NK-92 (cell line): ENCODE measurements around the gene FAM221A.
"Not testable (repeated sequence)": the region's sequence is repeated elsewhere in the genome, so short reads cannot be mapped to it uniquely, and the experiment has no call there.

ENCODE experiments used
- DNase-seq: peaks from one replicate; lab custom pipeline; 2025; ENCODE audit not compliant: unreplicated experiment; lab: John Stamatoyannopoulos, UW

FAM221A gene

GRCh38 chr7:23679898-23680413 lies at the start of gene FAM221A:
FAM221A (plus strand) TSS chr7:23680199; CDS start chr7:23680219, 20 bp downstream.
- no peak for DNase-seq

- no peak for DNase-seq
Observed at GRCh38 chr7:23633417-23633816, 46.6 kb upstream of the FAM221A start.

GRCh38 chr7:23645822-23646221 lies 34.2 kb upstream of the FAM221A start:
- DNase-seq, result no peak

GRCh38 chr7:23653942-23654341 lies 26.1 kb upstream of the FAM221A start:
- no peak for DNase-seq

GRCh38 chr7:23654508-23654907 lies 25.5 kb upstream of the FAM221A start:
- DNase-seq, result no peak

- DNase-seq, result no peak
Observed at GRCh38 chr7:23655433-23655832, 24.6 kb upstream of the FAM221A start.

- no peak for DNase-seq
Observed at GRCh38 chr7:23658831-23659427, 21.1 kb upstream of the FAM221A start.

- no peak for DNase-seq
Observed at GRCh38 chr7:23661385-23661784, 18.6 kb upstream of the FAM221A start.

- no peak for DNase-seq
Observed at GRCh38 chr7:23662124-23662983, 17.6 kb upstream of the FAM221A start.

- DNase-seq, result no peak
Observed at GRCh38 chr7:23662984-23663313, 17.1 kb upstream of the FAM221A start.

- no peak for DNase-seq
Observed at GRCh38 chr7:23664122-23664521, 15.9 kb upstream of the FAM221A start.

- no peak for DNase-seq
Observed at GRCh38 chr7:23672033-23672432, 8.0 kb upstream of the FAM221A start.

GRCh38 chr7:23680414-23681405 lies 711 bp downstream of the FAM221A start:
- DNase-seq, result no peak

GRCh38 chr7:23684041-23684440 lies 4.0 kb downstream of the FAM221A start:
- not testable (repeated sequence) for DNase-seq

GRCh38 chr7:23685731-23686130 lies 5.7 kb downstream of the FAM221A start:
- no peak for DNase-seq

- no peak for DNase-seq
Observed at GRCh38 chr7:23687011-23687410, 7.0 kb downstream of the FAM221A start.

GRCh38 chr7:23689165-23689564 lies 9.2 kb downstream of the FAM221A start:
- DNase-seq, result no peak

GRCh38 chr7:23691320-23691719 lies 11.3 kb downstream of the FAM221A start:
- DNase-seq, result no peak

- no peak for DNase-seq
Observed at GRCh38 chr7:23693224-23693623, 13.2 kb downstream of the FAM221A start.

GRCh38 chr7:23696916-23697441 lies 17.0 kb downstream of the FAM221A start:
- no peak for DNase-seq

GRCh38 chr7:23698822-23699221 lies 18.8 kb downstream of the FAM221A start:
- no peak for DNase-seq
